LHCN-M2 (cell line): ENCODE measurements around the gene C16orf86. TPM values are rescaled to one million over a fixed set of nuclear protein-coding genes. Genes with fewer than 3 reads are reported as not detected.
A peak's percentile ranks its signal among the peaks of the same experiment; 100 is the strongest.

ENCODE experiments used
- DNase-seq: peaks from one replicate; pipeline ENCODE4 v3.0.0-alpha.2; 2012; ENCODE audit warnings: low read depth
- total RNA-seq: library from RNA; depleted of rRNA; stranded (reverse); fragments of >200 nt; gene quantifications from 2 replicates; pipeline ENCODE4 v1.2.3, GENCODE V29; 2014

The C16orf86 gene
- total RNA-seq, 1 experiment from 2014 or later: 6.3 TPM

- DNase-seq: no peak
These were observed 821 bp downstream of the C16orf86 start for GRCh38 chr16:67667453-67667816.

- peak; percentile 95 for DNase-seq
These were observed 1.3 kb downstream of the C16orf86 start for GRCh38 chr16:67667817-67668494.

- DNase-seq: no peak
These were observed 2.0 kb downstream of the C16orf86 start for GRCh38 chr16:67668495-67669157.

GRCh38 chr16:67669499-67670101 is 3.0 kb downstream of the C16orf86 start:
- DNase-seq: no peak

DNA sequence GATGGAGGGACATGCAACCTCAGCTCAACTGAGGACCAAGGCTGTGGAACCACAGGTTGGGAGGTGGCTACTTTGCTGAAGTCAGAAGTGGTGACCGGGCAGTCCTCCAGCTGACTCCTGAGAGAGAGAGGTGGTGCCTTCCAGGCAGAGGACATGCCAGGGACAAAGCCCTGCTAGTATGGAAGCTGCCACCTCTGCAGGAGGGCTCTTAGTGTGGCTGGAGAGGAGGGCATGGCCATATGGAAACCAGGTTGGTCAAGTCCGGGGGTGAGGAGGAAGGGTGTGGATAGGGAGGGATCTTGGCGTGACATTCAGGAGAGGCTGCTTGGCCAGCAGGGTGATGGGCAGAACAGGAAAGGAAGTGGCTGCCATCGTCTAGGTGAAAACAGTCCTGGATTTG is 5.7 kb downstream of the C16orf86 start:
- DNase-seq: no peak

DNA sequence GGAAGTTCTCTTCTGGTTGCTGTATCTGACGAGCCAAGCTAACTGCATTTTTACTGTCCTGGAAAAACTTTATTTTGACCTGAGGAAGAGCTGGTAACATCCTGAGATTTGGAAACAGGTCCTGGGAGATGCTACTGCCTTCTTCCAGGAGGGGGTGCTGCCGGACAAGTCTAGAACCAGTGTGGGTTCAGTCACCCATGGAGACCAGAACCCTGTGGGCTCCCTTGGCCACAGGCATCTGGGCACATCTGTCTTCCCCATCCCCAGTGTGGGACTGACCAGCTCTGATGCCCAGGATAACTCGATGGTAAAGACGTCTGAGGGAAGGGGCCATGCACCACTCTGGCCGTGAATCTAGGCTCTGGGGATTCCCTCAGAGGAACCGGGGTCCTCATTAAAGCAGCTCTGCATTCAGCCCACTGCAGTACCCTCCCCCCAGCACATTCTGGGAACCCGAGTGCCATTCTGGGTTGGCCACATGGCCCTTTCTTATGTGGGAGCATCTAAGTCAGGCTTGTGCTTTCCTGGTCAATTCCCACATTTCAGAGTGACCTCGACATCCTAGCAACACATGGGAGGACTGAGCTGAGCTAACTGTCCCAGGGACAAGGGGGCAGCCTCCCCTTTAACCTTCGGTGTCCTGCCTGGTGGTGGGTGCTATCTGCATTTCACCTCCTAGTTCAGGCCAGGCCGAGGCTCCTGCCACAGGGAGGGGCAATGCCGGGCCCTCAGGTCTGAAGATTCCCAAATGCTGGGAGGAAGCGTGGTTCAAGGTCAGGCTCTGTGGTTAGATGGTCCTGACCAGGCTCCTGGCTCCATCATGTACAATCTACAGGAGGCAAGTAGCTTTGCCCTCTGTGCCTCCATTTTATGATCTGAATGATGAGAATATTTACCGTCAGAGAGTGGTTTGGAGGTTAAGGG is 6.4 kb downstream of the C16orf86 start:
- peak; percentile 83 for DNase-seq

DNA sequence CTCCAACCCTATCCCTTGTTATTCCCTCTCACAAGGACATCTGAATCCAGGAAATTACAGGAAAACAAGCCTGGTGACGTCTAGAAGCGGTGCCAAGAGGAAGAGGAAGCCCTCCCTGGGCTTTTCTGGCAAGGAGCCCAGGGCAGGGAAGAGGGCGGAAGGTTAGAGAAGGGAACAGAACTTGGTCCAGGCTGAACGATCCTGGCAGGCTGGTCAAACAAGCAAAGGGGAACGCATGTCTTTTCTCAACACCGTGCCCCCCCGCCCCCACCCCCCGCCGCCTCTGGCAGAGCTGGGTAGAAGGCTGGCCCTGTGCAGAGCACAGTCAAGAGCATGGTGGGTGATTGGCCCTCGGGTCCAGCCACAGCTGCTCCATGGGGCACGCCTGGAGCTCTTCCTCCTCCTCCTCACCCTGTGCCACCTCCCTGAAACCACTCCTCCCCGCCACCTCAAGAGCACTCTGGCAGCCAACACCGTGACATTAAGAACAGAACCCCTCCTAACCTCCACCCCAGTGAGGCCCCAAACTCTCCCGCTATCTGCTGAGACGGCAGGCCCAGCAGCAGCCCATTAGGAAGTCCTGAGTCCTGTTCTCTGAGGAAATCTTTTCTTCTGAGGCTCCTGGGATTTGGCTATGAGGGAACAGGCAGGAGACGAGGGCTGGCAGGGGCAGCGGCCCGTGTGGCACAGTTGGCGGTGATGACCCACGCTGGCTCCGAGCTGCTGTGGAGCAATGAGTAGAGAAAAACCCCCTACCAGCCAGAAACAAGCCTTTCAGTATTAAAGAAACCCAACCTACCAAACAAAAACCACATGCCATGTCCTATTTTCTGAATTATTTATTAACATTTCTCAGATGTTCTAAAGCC is 7.3 kb downstream of the C16orf86 start:
- no peak for DNase-seq

GRCh38 chr16:67674851-67675578 is 8.4 kb downstream of the C16orf86 start:
- no peak for DNase-seq

GRCh38 chr16:67675579-67675935 is 8.9 kb downstream of the C16orf86 start:
- DNase-seq: no peak

GRCh38 chr16:67675999-67676398 is 9.4 kb downstream of the C16orf86 start:
- no peak for DNase-seq

- no peak for DNase-seq
These were observed 9.9 kb downstream of the C16orf86 start for GRCh38 chr16:67676516-67676915.

GRCh38 chr16:67676939-67677338 is 10.3 kb downstream of the C16orf86 start:
- no peak for DNase-seq

- no peak for DNase-seq
These were observed 11.1 kb downstream of the C16orf86 start for GRCh38 chr16:67677712-67678111.

- DNase-seq: no peak
These were observed 11.9 kb downstream of the C16orf86 start for GRCh38 chr16:67678354-67679023.

- no peak for DNase-seq
These were observed 13.6 kb downstream of the C16orf86 start for GRCh38 chr16:67679935-67680897.

GRCh38 chr16:67683767-67684166 is 17.2 kb downstream of the C16orf86 start:
- DNase-seq: no peak

- no peak for DNase-seq
These were observed 18.9 kb downstream of the C16orf86 start for GRCh38 chr16:67685388-67686112.
